Hypothalamus (tissue), 51 donors: ENCODE data around the gene ZNF860.

Experiments
- DNase-seq, 51 donors: peaks; one replicate each; lab custom pipeline; 2025; lab: John Stamatoyannopoulos, UW

Gene ZNF860

GRCh38 chr3:31959951-31960792, 21.4 kb upstream of the ZNF860 start:
- no peak for DNase-seq

GRCh38 chr3:31960793-31961431, 20.6 kb upstream of the ZNF860 start:
- no peak for DNase-seq

- no peak for DNase-seq
These were observed 18.7 kb upstream of the ZNF860 start for GRCh38 chr3:31962801-31963205.

- DNase-seq: no peak
These were observed 14.5 kb upstream of the ZNF860 start for GRCh38 chr3:31966978-31967591.

- no peak for DNase-seq
These were observed 14.0 kb upstream of the ZNF860 start for GRCh38 chr3:31967592-31967991.

- no peak for DNase-seq
These were observed 13.1 kb upstream of the ZNF860 start for GRCh38 chr3:31968369-31968926.

GRCh38 chr3:31968927-31969418, 12.6 kb upstream of the ZNF860 start:
- no peak for DNase-seq

GRCh38 chr3:31971607-31972006, 9.9 kb upstream of the ZNF860 start:
- no peak for DNase-seq

GRCh38 chr3:31973081-31973480, 8.5 kb upstream of the ZNF860 start:
- no peak for DNase-seq

- DNase-seq: no peak
These were observed 7.7 kb upstream of the ZNF860 start for GRCh38 chr3:31973837-31974236.

- DNase-seq: no peak
These were observed 7.1 kb upstream of the ZNF860 start for GRCh38 chr3:31974471-31974870.

GRCh38 chr3:31974964-31975363, 6.6 kb upstream of the ZNF860 start:
- no peak for DNase-seq

- DNase-seq: no peak
These were observed 5.2 kb upstream of the ZNF860 start for GRCh38 chr3:31976302-31976701.

- no peak for DNase-seq
These were observed 3.8 kb upstream of the ZNF860 start for GRCh38 chr3:31977736-31978135.

- no peak for DNase-seq
These were observed 3.0 kb upstream of the ZNF860 start for GRCh38 chr3:31978553-31978952.

- no peak for DNase-seq
These were observed 2.4 kb upstream of the ZNF860 start for GRCh38 chr3:31979001-31979697.

GRCh38 chr3:31980530-31981205, 882 bp upstream of the ZNF860 start:
- peak in 28 of 51 donors; percentile 5 to 56 (median 27) for DNase-seq

GRCh38 chr3:31984321-31984720, 2.8 kb downstream of the ZNF860 start:
- no peak for DNase-seq

- DNase-seq: no peak
These were observed 4.3 kb downstream of the ZNF860 start for GRCh38 chr3:31985831-31986230.

- DNase-seq: no peak
These were observed 6.7 kb downstream of the ZNF860 start for GRCh38 chr3:31988271-31988670.
